Measurements from ENCODE around the gene TMEM229A. TPM values are rescaled to one million over a fixed set of nuclear protein-coding genes. Genes with fewer than 3 reads are reported as not detected.
"Not testable (repeated sequence)": the region's sequence is repeated elsewhere in the genome, so short reads cannot be mapped to it uniquely, and the experiment has no call there.

TMEM229A gene
- not detected in 2 replicates for total RNA-seq (2021)
- not detected for Bru-seq, nascent RNA
- not detected for BruChase-seq, experiment 1, labeled RNA remaining after a 2-hour chase
- BruChase-seq, experiment 2, labeled RNA remaining after a 6-hour chase = not detected
- long read RNA-seq = 0 reads

DNA sequence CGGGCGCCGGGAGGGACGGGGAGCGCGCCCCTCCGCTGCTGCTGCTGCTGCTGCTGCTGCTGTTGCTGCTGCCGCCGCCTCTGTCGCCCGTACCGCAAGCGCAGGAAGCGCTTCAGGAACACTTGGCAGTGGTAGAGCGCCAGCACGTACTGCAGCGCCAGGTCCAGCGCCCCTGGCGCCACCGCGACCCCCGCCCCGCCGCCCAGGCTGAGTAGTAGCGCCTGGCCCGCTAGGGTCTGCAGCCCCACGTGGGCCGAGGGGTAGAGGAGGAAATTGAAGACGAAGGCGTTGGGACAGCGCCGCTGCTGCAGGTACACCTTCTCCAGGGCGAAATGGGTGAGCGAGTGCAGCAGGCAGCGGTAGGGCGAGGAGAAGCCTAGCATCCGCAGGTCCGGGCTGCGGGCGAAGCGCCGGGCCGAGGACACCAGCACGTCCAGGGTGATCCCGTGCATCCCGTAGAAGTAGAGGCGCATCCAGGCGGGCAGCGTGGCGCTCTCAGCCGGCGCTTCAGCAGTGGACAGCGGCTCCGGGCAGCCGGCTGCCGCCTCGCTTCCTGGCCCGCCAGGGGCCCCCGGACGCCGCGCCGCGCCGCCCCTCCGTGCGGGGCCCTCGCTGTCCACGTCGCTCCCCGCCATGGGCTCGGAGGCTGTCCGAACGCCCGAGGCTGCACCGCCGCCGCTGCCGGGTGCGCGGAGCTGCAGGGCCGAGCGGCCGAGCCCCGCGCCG is at the start of gene TMEM229A:
Gene TMEM229A, minus strand, starts transcription at position 699 of the 726 bp plus-strand sequence. Its CDS starts 64 bp downstream, at position 635.
- TF ChIP-seq EZH2 (IDR thresholded peaks at IDR 0.05; ENCODE audit: low read depth) = no peak
- TF ChIP-seq, protein P1, sequence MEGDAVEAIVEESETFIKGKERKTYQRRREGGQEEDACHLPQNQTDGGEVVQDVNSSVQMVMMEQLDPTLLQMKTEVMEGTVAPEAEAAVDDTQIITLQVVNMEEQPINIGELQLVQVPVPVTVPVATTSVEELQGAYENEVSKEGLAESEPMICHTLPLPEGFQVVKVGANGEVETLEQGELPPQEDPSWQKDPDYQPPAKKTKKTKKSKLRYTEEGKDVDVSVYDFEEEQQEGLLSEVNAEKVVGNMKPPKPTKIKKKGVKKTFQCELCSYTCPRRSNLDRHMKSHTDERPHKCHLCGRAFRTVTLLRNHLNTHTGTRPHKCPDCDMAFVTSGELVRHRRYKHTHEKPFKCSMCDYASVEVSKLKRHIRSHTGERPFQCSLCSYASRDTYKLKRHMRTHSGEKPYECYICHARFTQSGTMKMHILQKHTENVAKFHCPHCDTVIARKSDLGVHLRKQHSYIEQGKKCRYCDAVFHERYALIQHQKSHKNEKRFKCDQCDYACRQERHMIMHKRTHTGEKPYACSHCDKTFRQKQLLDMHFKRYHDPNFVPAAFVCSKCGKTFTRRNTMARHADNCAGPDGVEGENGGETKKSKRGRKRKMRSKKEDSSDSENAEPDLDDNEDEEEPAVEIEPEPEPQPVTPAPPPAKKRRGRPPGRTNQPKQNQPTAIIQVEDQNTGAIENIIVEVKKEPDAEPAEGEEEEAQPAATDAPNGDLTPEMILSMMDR (conservative IDR thresholded peaks at IDR 0.05) = no peak
- ChIA-PET CTCF (no interaction called here), POLR2A (ENCODE audit: unreplicated experiment) (no interaction called here)
- Histone ChIP-seq H4K20me1 (ENCODE audit: insufficient read depth) (no peaks in the 10 kb centered on the region), H3F3A (ENCODE audit: insufficient read depth, low read depth) (no peaks in the 10 kb centered on the region), H3K4me2 (no peak within 1 kb of the TSS), H3K9me3 (ENCODE audit: insufficient read depth, low read depth) (no peaks in the 10 kb centered on the region), H3K4me3 (no peak within 1 kb of the TSS), H3K36me3 (ENCODE audit: low read depth) (no peaks in the 10 kb centered on the region), H3K79me2 (ENCODE audit: low read depth) (no peaks in the 10 kb centered on the region), H2AFZ (no peak within 1 kb of the TSS), H3K27ac (no peak within 1 kb of the TSS), H3K4me1 (replicated peaks; ENCODE audit: insufficient read depth) (no peaks in the 10 kb centered on the region), H3K9me2 (ENCODE audit: insufficient read depth) (no peaks in the 10 kb centered on the region), H3K27me3 (ENCODE audit: insufficient read depth, low read depth) (no peaks in the 10 kb centered on the region)
- DNase-seq = no peak
- intact Hi-C loops (cut with micrococcal nuclease; ENCODE audit: unreplicated experiment) = no loop called here
- no TSS peak for BruUV-seq (replicated peaks)

DNA sequence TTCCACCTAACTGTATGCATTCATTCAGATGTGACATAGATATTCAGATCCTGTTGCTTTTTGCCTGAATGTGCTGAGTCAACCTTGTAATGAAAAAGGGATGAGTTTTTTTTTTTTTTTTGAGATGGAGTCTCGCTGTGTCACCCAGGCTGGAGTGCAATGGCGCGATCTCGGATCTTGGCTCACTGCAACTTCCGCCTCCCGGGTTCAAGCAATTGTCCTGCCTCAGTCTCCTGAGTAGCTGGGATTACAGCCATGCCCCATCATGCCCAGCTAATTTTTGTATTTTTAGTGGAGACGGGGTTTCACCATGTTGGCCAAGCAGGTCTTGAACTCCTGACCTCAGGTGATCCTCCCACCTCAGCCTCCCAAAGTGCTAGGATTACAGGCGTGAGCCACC is 49.4 kb upstream of the TMEM229A start:
- H3K27ac ChIP-seq; H3K4me2 ChIP-seq; H3K79me2 ChIP-seq (ENCODE audit: low read depth); H3K9me3 ChIP-seq (ENCODE audit: insufficient read depth, low read depth); H3K36me3 ChIP-seq (ENCODE audit: low read depth); POLR2A ChIA-PET (ENCODE audit: unreplicated experiment); H2AFZ ChIP-seq; H4K20me1 ChIP-seq (ENCODE audit: insufficient read depth); DNase-seq; H3K4me3 ChIP-seq; CTCF ChIA-PET; H3K4me1 ChIP-seq (replicated peaks; ENCODE audit: insufficient read depth); intact Hi-C loops (cut with micrococcal nuclease; ENCODE audit: unreplicated experiment); H3K9me2 ChIP-seq (ENCODE audit: insufficient read depth); H3K27me3 ChIP-seq (ENCODE audit: insufficient read depth, low read depth); BruUV-seq (replicated peaks); H3F3A ChIP-seq (ENCODE audit: insufficient read depth, low read depth): not testable (repeated sequence)

DNA sequence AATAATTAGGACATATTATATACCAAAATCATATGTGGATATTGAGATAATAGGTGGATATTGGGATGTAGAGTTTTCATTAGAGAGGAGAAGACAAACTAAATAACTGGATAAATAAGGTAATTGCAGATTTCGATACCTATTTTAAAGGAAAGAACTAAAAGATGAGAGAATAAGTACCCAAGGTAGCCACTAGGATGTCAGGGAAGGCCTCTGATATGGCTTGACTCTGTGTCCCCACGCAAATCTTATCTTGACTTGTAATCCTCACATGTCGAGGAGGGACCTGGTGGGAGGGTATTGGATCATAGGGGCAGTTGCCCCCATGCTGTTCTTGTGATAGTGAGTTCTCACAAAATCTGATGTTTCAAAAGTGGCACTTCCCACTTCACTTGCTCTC is 44.7 kb upstream of the TMEM229A start:
- Histone ChIP-seq H3F3A (ENCODE audit: insufficient read depth, low read depth) (no peaks in the 10 kb centered on the region), H3K4me1 (replicated peaks; ENCODE audit: insufficient read depth) (peaks cover 9% of the 10 kb centered on the region), H3K9me3 (ENCODE audit: insufficient read depth, low read depth) (no peaks in the 10 kb centered on the region), H3K36me3 (ENCODE audit: low read depth) (no peaks in the 10 kb centered on the region), H4K20me1 (ENCODE audit: insufficient read depth) (no peaks in the 10 kb centered on the region), H3K4me2 (no peak overlapping the region), H2AFZ (no peak overlapping the region), H3K4me3 (no peak overlapping the region), H3K27ac (no peak overlapping the region), H3K79me2 (ENCODE audit: low read depth) (no peaks in the 10 kb centered on the region), H3K9me2 (ENCODE audit: insufficient read depth) (no peaks in the 10 kb centered on the region), H3K27me3 (ENCODE audit: insufficient read depth, low read depth) (no peaks in the 10 kb centered on the region)
- TF ChIP-seq, protein P1 (conservative IDR thresholded peaks at IDR 0.05) = no peak
- TF ChIP-seq EZH2 (IDR thresholded peaks at IDR 0.05; ENCODE audit: low read depth) = no peak
- no TSS peak for BruUV-seq (replicated peaks)
- ChIA-PET CTCF (no interaction called here), POLR2A (ENCODE audit: unreplicated experiment) (no interaction called here)
- no peak for DNase-seq
- intact Hi-C loops (cut with micrococcal nuclease; ENCODE audit: unreplicated experiment) = no loop called here

DNA sequence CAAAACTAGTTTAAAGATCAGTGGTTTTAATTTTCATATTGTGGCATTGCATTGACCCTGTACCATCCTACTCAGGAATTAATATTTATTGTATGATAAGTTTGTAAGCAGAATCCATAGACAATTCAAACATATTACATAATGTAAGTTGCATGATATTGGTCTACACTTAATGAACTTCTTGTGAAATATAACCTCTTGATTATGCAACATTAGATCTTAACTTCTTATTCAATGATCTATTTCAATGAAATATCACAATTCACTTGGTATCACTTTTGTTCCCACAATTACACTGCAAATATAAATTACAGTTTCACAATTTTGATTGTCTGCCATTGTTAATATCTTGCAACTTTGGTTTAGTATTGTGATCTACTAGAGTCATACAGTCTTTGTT is 44.0 kb upstream of the TMEM229A start:
- no peak for TF ChIP-seq EZH2 (IDR thresholded peaks at IDR 0.05; ENCODE audit: low read depth)
- TF ChIP-seq, protein P1 (conservative IDR thresholded peaks at IDR 0.05) = no peak
- no peak overlapping the region for H3K27ac ChIP-seq
- no peaks in the 10 kb centered on the region for H4K20me1 ChIP-seq (ENCODE audit: insufficient read depth)
- no peaks in the 10 kb centered on the region for H3F3A ChIP-seq (ENCODE audit: insufficient read depth, low read depth)
- no peak overlapping the region for H3K4me2 ChIP-seq
- no peaks in the 10 kb centered on the region for H3K36me3 ChIP-seq (ENCODE audit: low read depth)
- DNase-seq = no peak
- H2AFZ ChIP-seq = no peak overlapping the region
- H3K9me3 ChIP-seq (ENCODE audit: insufficient read depth, low read depth) = no peaks in the 10 kb centered on the region
- peaks cover 14% of the 10 kb centered on the region for H3K4me1 ChIP-seq (replicated peaks; ENCODE audit: insufficient read depth)
- H3K79me2 ChIP-seq (ENCODE audit: low read depth) = no peaks in the 10 kb centered on the region
- no peaks in the 10 kb centered on the region for H3K27me3 ChIP-seq (ENCODE audit: insufficient read depth, low read depth)
- BruUV-seq (replicated peaks) = no TSS peak
- CTCF ChIA-PET = no interaction called here
- POLR2A ChIA-PET (ENCODE audit: unreplicated experiment) = no interaction called here
- H3K4me3 ChIP-seq = no peak overlapping the region
- intact Hi-C loops (cut with micrococcal nuclease; ENCODE audit: unreplicated experiment) = no loop called here
- H3K9me2 ChIP-seq (ENCODE audit: insufficient read depth) = no peaks in the 10 kb centered on the region
